ENCODE results near the gene SIGLECL1. TPM values are rescaled to one million over a fixed set of nuclear protein-coding genes. Genes with fewer than 3 reads are reported as not detected.
A peak's percentile ranks its signal among the peaks of the same experiment; 100 is the strongest.
"Not testable (repeated sequence)": the region's sequence is repeated elsewhere in the genome, so short reads cannot be mapped to it uniquely, and the experiment has no call there.

Gene SIGLECL1
- total RNA-seq, 1 experiment from 2014 or later = not detected

GRCh38 chr19:51210191-51210784 lies 40.6 kb upstream of the SIGLECL1 start:
- no peak overlapping the region for H3K27ac Mint-ChIP-seq
- H3K4me1 Mint-ChIP-seq = no peaks in the 10 kb centered on the region
- POLR2A ChIA-PET = no interaction called here
- H3K36me3 Mint-ChIP-seq = peaks cover 2% of the 10 kb centered on the region; the same call in 1 of the 2 replicates
- peaks cover 29% of the 10 kb centered on the region for H3K27me3 Mint-ChIP-seq (ENCODE audit: low read depth)
- CTCF ChIA-PET = interaction anchor here (0.9 kb wide), 1 partner anchor 24 kb away, joined by 4 read pairs; no protein-coding TSS in a partner anchor
- H3K9me3 Mint-ChIP-seq = peaks cover 8% of the 10 kb centered on the region
- DNase-seq (ENCODE audit: low spot score) (no peak), ATAC-seq (no peak)
- H3K4me3 Mint-ChIP-seq = no peak overlapping the region
- TF ChIP-seq CDX4 (CRISPR knock-in tag; IDR thresholded peaks at IDR 0.05; ENCODE audit: borderline replicate concordance) (no peak), ZNF138 (CRISPR knock-in tag; conservative IDR thresholded peaks at IDR 0.05) (no peak)
- TF ChIP-seq, protein P1, sequence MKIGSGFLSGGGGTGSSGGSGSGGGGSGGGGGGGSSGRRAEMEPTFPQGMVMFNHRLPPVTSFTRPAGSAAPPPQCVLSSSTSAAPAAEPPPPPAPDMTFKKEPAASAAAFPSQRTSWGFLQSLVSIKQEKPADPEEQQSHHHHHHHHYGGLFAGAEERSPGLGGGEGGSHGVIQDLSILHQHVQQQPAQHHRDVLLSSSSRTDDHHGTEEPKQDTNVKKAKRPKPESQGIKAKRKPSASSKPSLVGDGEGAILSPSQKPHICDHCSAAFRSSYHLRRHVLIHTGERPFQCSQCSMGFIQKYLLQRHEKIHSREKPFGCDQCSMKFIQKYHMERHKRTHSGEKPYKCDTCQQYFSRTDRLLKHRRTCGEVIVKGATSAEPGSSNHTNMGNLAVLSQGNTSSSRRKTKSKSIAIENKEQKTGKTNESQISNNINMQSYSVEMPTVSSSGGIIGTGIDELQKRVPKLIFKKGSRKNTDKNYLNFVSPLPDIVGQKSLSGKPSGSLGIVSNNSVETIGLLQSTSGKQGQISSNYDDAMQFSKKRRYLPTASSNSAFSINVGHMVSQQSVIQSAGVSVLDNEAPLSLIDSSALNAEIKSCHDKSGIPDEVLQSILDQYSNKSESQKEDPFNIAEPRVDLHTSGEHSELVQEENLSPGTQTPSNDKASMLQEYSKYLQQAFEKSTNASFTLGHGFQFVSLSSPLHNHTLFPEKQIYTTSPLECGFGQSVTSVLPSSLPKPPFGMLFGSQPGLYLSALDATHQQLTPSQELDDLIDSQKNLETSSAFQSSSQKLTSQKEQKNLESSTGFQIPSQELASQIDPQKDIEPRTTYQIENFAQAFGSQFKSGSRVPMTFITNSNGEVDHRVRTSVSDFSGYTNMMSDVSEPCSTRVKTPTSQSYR (CRISPR knock-in tag; IDR thresholded peaks at IDR 0.05) = no peak

GRCh38 chr19:51210874-51211361 lies 40.0 kb upstream of the SIGLECL1 start:
- H3K36me3 Mint-ChIP-seq; H3K4me1 Mint-ChIP-seq; H3K4me3 Mint-ChIP-seq; DNase-seq (ENCODE audit: low spot score); POLR2A ChIA-PET; H3K27ac Mint-ChIP-seq; CTCF ChIA-PET: not testable (repeated sequence)
- peak; percentile 70 for ATAC-seq
- Mint-ChIP-seq H3K27me3 (ENCODE audit: low read depth) (peaks cover 23% of the 10 kb centered on the region), H3K9me3 (peaks cover 15% of the 10 kb centered on the region)

GRCh38 chr19:51211833-51212232 lies 39.0 kb upstream of the SIGLECL1 start:
- Mint-ChIP-seq H3K4me1 (no peaks in the 10 kb centered on the region), H3K27me3 (ENCODE audit: low read depth) (peaks cover 22% of the 10 kb centered on the region), H3K36me3 (peaks cover 2% of the 10 kb centered on the region; the same call in 1 of the 2 replicates), H3K9me3 (peaks cover 19% of the 10 kb centered on the region), H3K4me3 (no peak overlapping the region), H3K27ac (no peak overlapping the region)
- TF ChIP-seq GTF2I (CRISPR knock-in tag; conservative IDR thresholded peaks at IDR 0.05) = no peak
- no peak for TF ChIP-seq ZNF317 (CRISPR knock-in tag; IDR thresholded peaks at IDR 0.05; ENCODE audit: borderline replicate concordance, low read depth)
- TF ChIP-seq MYBL2 (CRISPR knock-in tag; IDR thresholded peaks at IDR 0.05) = no peak
- TF ChIP-seq ZNF532 (CRISPR knock-in tag; IDR thresholded peaks at IDR 0.05; ENCODE audit: borderline replicate concordance) = no peak
- no peak for TF ChIP-seq JAZF1 (CRISPR knock-in tag; IDR thresholded peaks at IDR 0.05)
- no peak for TF ChIP-seq ATF3 (CRISPR knock-in tag; conservative IDR thresholded peaks at IDR 0.05)
- ChIA-PET CTCF (no interaction called here), POLR2A (no interaction called here)
- no peak for ATAC-seq
- no peak for DNase-seq (ENCODE audit: low spot score)

- ChIA-PET POLR2A (no interaction called here), CTCF (no interaction called here)
- Mint-ChIP-seq H3K4me3 (no peak overlapping the region), H3K4me1 (no peaks in the 10 kb centered on the region), H3K36me3 (peaks cover 2% of the 10 kb centered on the region; the same call in 1 of the 2 replicates), H3K27me3 (ENCODE audit: low read depth) (peaks cover 39% of the 10 kb centered on the region), H3K27ac (no peak overlapping the region), H3K9me3 (peaks cover 39% of the 10 kb centered on the region)
- ATAC-seq = no peak
- TF ChIP-seq USF2 (CRISPR knock-in tag; IDR thresholded peaks at IDR 0.05) (no peak), CREM (CRISPR knock-in tag; IDR thresholded peaks at IDR 0.05) (no peak), FOXP1 (CRISPR knock-in tag; IDR thresholded peaks at IDR 0.05; ENCODE audit: borderline replicate concordance) (no peak), MXD4 (CRISPR knock-in tag; IDR thresholded peaks at IDR 0.05; ENCODE audit: borderline replicate concordance) (no peak), GABPB1 (CRISPR knock-in tag; IDR thresholded peaks at IDR 0.05) (no peak), EMX1 (CRISPR knock-in tag; IDR thresholded peaks at IDR 0.05) (no peak), PRRX2 (CRISPR knock-in tag; IDR thresholded peaks at IDR 0.05) (no peak)
- TF ChIP-seq, protein P2, sequence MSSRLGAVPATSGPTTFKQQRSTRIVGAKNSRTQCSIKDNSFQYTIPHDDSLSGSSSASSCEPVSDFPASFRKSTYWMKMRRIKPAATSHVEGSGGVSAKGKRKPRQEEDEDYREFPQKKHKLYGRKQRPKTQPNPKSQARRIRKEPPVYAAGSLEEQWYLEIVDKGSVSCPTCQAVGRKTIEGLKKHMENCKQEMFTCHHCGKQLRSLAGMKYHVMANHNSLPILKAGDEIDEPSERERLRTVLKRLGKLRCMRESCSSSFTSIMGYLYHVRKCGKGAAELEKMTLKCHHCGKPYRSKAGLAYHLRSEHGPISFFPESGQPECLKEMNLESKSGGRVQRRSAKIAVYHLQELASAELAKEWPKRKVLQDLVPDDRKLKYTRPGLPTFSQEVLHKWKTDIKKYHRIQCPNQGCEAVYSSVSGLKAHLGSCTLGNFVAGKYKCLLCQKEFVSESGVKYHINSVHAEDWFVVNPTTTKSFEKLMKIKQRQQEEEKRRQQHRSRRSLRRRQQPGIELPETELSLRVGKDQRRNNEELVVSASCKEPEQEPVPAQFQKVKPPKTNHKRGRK (CRISPR knock-in tag; IDR thresholded peaks at IDR 0.05; ENCODE audit: borderline replicate concordance) = no peak
- no peak for DNase-seq (ENCODE audit: low spot score)
Measured at GRCh38 chr19:51219307-51219706, 31.6 kb upstream of the SIGLECL1 start.

All from WTC11 (cell line).